GOT3 (cell line): ENCODE measurements around the gene NSMCE1.
A peak's percentile ranks its signal among the peaks of the same experiment; 100 is the strongest.
"Not testable (repeated sequence)": the region's sequence is repeated elsewhere in the genome, so short reads cannot be mapped to it uniquely, and the experiment has no call there.

Experiments
- DNase-seq: peaks from one replicate; lab custom pipeline; 2025; ENCODE audit warnings: mixed read lengths; lab: John Stamatoyannopoulos, UW

The NSMCE1 gene

GRCh38 chr16:27215660-27216059, 52.9 kb downstream of the NSMCE1 start:
- no peak for DNase-seq

- no peak for DNase-seq
Observed at GRCh38 chr16:27214084-27214961, 54.2 kb downstream of the NSMCE1 start.

GRCh38 chr16:27211026-27211425, 57.5 kb downstream of the NSMCE1 start:
- DNase-seq, result no peak

- DNase-seq, result no peak
Observed at GRCh38 chr16:27210174-27210573, 58.4 kb downstream of the NSMCE1 start.

- DNase-seq, result no peak
Observed at GRCh38 chr16:27209591-27209990, 59.0 kb downstream of the NSMCE1 start.

- no peak for DNase-seq
Observed at GRCh38 chr16:27208796-27209195, 59.8 kb downstream of the NSMCE1 start.

- no peak for DNase-seq
Observed at GRCh38 chr16:27208081-27208680, 60.4 kb downstream of the NSMCE1 start.

GRCh38 chr16:27207121-27207520, 61.5 kb downstream of the NSMCE1 start:
- DNase-seq, result not testable (repeated sequence)

- DNase-seq, result no peak
Observed at GRCh38 chr16:27205423-27206065, 63.0 kb downstream of the NSMCE1 start.

GRCh38 chr16:27204312-27204915, 64.2 kb downstream of the NSMCE1 start:
- no peak for DNase-seq

- DNase-seq, result peak; percentile 99
Observed at GRCh38 chr16:27203507-27204311, 64.9 kb downstream of the NSMCE1 start, which contains the start of gene KDM8. Gene KDM8 (plus strand): TSS chr16:27203526. CDS start chr16:27210124, 6,598 bp downstream.

GRCh38 chr16:27202923-27203506, 65.6 kb downstream of the NSMCE1 start:
- no peak for DNase-seq

GRCh38 chr16:27200914-27201313, 67.7 kb downstream of the NSMCE1 start:
- not testable (repeated sequence) for DNase-seq

GRCh38 chr16:27199736-27200135, 68.8 kb downstream of the NSMCE1 start:
- DNase-seq, result no peak

- no peak for DNase-seq
Observed at GRCh38 chr16:27199235-27199586, 69.4 kb downstream of the NSMCE1 start.

GRCh38 chr16:27198451-27199234, 69.9 kb downstream of the NSMCE1 start:
- no peak for DNase-seq

GRCh38 chr16:27197004-27197403, 71.6 kb downstream of the NSMCE1 start:
- DNase-seq, result no peak

GRCh38 chr16:27195941-27196595, 72.5 kb downstream of the NSMCE1 start:
- DNase-seq, result no peak

GRCh38 chr16:27195076-27195741, 73.4 kb downstream of the NSMCE1 start:
- DNase-seq, result no peak
